B cell (primary cell): Measurements from ENCODE around the gene CHST11.

ENCODE experiments used
- CTCF ChIP-seq: fragments of 200-600 bp; IDR thresholded peaks from one replicate; pipeline ENCODE4 v1.8.0; 2022; ENCODE audit warnings: antibody characterized with exemption, mild to moderate bottlenecking
- EZH2 ChIP-seq: IDR thresholded peaks from 2 replicates; pipeline ENCODE4 v1.6.1; 2012; ENCODE audit warnings: borderline replicate concordance, low read depth, mild to moderate bottlenecking, moderate library complexity, low read length; ENCODE audit not compliant: insufficient read depth, poor library complexity, severe bottlenecking

GRCh38 chr12:104723895-104724294 lies 267.1 kb downstream of the CHST11 start:
- TF ChIP-seq CTCF = no peak
- no peak for TF ChIP-seq EZH2
